NCI-H2227 (cell line): ENCODE measurements around the gene CD3D.

ENCODE experiments used
- DNase-seq: peaks from one replicate; lab custom pipeline; 2025; ENCODE audit not compliant: unreplicated experiment; lab: John Stamatoyannopoulos, UW

Gene CD3D

GRCh38 chr11:118342503-118343161, at the start of gene CD3D:
Gene CD3D, minus strand, starts transcription at chr11:118342705. Its CDS starts 98 bp downstream, at chr11:118342607.
- no peak for DNase-seq

- DNase-seq: no peak
These were observed 41.2 kb upstream of the CD3D start for GRCh38 chr11:118383657-118384056.

DNA sequence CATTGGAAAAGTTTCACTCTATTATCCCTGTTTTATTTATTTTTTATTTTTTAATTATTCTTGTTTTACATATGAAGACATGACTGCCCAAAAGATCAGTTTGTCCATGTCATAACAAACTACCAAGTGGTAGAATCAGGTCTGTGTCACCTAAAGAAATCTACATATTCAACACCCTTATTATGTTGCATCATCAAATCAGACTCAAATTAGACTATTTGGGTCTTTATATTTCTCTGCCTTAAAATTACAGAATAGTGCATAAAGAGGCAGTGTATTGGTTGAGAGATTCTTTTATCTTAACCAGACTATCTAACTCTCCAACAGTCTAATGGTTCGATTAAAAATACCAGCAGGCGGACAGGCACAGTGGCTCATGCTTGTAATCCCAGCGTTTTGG, 40.4 kb upstream of the CD3D start:
- no peak for DNase-seq

DNA sequence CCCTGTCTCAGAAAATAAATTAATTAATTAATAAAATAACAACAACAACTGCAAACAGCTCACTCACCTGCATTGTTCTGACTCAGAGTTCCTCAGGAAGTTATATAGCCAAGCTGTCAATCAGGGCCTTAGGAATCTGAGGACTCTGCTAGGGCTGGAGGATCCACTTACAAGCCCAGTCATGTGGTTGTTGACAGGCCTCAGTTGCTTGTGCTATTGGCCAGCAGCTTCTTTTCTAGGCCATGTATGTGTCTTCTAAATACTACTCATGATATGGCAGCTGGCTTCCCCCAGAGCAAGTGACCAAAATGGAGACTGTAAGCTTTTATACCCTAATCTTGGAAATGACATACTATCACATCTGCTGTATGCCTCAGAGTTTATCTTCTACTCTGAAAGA, 38.1 kb upstream of the CD3D start:
- no peak for DNase-seq

- no peak for DNase-seq
These were observed 37.0 kb upstream of the CD3D start for GRCh38 chr11:118379497-118379896.

DNA sequence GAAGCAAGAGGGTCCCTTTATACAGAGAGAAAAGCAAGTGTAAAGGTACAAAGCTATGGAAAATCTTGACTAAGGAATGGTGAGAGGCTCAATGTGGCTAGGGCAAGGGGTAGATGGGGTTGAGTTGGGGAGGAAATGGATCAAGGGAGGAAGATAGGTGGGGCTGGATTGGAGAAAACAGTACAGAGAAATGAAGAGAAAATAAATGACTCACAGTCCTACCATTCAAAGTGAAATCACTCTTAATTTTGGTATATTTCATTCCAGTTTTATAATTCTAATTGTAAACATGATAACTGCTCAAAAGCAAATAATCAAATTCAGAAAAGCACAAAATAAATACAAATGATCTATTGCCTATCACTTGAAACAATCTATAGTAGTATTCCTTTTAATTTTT, 33.5 kb upstream of the CD3D start:
- no peak for DNase-seq

GRCh38 chr11:118374729-118375128, 32.2 kb upstream of the CD3D start:
- no peak for DNase-seq

DNA sequence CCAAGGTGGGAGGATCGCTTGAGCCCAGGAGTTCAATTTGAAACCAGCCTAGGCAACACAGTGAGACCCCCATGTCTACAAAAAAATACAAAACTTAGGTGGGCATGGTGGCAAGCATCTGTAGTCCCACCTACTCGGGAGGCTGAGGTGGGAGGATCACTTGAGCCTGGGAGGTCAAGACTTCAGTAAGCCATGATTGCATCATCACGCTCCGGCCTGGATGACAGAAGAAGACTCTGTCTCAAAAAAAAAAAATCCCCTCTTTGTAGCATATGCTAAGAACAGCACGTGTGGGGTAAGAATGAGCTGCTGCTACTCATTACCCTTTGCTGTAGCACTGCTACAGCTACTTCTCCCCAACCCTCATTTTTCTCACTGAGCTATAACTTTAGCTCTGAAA, 31.4 kb upstream of the CD3D start:
- DNase-seq: no peak

DNA sequence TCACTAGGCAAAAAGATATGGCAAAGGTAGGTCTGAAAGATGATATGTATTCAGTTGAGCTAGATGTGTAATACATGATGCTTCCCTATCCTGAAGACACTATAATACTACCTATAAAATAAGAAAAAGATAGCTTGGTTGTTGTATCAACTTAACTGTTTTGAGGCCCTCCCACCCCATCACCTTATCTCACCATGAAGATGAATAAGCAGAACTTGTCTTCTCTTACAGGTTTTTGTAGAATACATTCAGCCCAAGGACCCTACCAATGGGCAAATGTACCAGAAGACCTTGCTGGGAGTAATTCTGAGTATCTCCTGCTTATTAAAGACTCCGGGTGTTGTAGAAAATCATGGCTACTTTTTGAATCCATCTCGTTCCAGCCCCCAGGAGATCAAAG, 30.8 kb upstream of the CD3D start:
- DNase-seq: no peak

DNA sequence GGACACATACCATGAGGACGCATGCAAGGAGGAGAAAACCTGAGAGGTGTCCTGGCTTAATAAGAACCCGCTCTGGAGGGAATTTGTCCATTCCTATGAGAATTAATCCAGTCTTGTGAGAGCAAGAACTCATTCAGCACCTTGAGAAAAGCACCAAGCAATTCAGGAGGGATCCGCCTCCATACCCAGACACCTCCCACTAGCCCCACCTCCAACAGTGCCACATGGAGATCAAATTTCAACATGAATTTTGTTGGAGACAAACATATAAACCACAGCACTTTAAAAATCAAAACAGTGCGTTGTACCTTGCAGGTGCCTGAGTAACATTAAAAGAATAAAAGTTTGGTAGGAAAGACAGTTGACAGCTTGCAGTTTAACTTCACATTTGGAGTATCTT, 28.3 kb upstream of the CD3D start:
- no peak for DNase-seq

DNA sequence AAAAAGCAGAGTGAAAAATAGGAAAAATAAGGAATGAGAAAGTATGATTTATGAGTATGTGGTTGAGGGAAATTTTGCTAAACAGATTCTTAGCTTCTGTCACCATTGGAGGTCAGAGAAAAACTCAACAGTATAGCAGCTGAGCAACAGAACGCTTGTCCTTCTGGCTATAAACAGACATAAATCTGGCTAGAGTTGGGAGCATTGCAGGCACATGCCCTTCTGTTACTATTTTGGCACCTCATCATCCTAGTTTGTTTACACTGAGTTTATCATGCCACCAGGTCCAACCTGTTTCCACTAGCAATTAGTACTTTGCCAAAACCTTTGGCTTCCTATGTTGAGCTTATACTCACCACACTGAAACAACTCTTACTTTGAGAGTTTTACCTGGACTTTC, 23.8 kb upstream of the CD3D start:
- DNase-seq: no peak

- DNase-seq: no peak
These were observed 22.6 kb upstream of the CD3D start for GRCh38 chr11:118364956-118365615.

DNA sequence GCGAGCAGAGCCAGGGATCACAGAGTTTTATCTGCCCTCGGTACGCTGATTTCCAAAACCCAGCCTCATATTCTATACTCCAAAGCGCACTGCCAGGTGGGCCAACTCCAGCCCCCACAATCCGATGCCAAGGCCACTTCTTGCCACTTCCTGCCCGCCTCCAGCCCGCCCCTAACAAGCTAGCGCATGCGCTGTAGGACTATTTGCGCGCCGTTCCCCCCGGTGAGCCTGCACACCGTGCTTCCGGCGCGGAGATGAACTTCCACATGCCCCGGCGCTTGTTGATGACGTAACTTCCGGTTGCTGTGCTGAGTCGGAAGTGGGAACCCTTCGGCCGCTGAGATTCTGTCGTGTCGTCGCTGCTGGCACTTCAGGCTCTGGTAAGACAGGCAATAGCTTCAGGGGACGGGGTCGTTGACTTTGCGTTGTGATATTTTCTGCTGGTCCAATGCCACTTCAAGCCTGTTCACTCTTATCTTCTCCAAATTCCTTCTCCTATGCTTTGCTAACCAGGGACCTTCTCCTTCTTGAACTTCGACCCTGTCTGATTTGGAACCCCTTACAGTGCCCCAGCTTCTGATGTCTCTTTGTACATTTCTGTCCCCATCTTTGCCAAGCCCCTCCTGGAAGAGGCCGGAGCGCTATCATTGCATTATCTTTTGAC, 16.9 kb upstream of the CD3D start, which contains the start of gene UBE4A:
UBE4A (plus strand) TSS at position 306 of the 664 bp plus-strand sequence. CDS start 5,481 bp downstream, outside the sequence.
- DNase-seq: peak; percentile 95

DNA sequence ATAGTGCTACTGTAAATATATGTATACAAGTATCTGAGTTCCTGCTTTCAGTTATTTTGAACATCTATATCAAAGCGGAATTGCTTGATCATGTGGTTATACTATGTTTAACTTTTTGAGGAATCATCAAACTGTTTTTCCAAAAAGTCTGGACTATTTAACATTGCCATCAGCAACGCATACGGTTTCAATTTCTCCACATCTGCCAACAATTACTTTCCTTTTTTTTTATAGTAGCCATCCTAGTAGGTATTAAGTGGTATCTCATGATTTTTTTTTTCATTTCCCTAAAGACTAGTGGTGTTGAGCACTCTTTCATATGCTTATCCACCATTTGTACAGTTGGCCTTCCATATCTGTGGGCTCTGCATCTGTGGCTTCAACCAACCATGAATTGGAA, 15.6 kb upstream of the CD3D start:
- DNase-seq: no peak

DNA sequence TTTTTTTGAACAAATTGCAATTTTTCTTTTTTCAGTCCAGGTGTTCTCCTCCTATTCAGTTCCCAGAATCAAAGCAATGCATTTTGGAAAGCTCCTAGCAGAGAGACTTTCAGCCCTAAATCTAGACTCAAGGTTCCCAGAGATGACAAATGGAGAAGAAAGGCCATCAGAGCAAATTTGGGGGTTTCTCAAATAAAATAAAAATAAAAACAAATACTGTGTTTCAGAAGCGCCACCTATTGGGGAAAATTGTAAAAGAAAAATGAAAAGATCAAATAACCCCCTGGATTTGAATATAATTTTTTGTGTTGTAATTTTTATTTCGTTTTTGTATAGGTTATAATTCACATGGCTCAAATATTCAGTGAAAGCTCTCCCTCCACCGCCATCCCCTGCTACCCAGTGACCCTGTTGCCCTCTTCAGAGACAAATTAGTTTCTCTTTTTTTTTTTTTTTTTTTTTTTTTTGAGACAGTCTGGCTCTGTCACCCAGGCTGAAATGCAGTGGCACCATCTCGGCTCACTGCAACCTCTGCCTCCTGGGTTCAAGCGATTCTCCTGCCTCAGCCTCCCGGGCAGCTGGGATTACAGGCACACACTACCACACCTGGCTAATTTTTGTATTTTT, 10.7 kb upstream of the CD3D start:
- DNase-seq: peak; percentile 12

DNA sequence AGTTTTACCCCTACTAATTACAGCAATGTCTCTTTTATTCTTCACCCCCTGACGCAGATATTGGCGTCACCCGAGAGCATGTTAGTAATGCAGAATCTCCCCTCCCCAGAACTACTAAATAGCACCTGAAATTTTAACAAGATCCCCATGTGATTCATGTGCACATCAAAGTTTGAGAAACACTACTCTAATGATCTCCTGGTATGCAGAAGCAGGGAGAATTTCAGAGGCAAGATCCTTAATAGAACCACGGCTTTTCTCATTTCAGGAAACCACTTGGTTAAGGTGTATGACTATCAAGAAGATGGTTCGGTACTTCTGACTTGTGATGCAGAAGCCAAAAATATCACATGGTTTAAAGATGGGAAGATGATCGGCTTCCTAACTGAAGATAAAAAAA, 7.0 kb upstream of the CD3D start:
- DNase-seq: no peak

- no peak for DNase-seq
These were observed 1.5 kb upstream of the CD3D start, which contains the start of gene CD3G for GRCh38 chr11:118343981-118344515. Gene CD3G, plus strand, starts transcription at chr11:118344344. Its CDS starts 80 bp downstream, at chr11:118344424.

DNA sequence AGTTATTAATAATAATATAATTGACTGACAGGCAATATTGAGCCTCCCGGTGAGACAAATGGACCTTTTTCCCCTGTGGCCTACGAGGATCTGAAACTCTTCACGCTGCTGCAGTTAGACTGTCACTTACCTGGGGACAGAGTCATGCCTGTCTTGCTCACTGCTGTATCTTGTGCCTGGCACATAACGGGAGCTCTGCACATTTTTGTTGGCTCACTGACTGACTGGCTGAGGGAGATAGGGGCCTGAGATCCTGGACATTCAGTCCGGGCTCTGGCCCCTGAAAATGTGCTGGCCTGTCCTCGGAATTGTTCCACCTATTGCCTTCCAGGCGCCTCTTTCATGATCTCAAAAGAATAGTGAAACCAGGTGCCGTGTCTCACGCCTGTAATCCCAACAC, 743 bp upstream of the CD3D start:
- DNase-seq: no peak

GRCh38 chr11:118341815-118342489, 553 bp downstream of the CD3D start:
- no peak for DNase-seq

- DNase-seq: no peak
These were observed 1.2 kb downstream of the CD3D start for GRCh38 chr11:118341261-118341660.

DNA sequence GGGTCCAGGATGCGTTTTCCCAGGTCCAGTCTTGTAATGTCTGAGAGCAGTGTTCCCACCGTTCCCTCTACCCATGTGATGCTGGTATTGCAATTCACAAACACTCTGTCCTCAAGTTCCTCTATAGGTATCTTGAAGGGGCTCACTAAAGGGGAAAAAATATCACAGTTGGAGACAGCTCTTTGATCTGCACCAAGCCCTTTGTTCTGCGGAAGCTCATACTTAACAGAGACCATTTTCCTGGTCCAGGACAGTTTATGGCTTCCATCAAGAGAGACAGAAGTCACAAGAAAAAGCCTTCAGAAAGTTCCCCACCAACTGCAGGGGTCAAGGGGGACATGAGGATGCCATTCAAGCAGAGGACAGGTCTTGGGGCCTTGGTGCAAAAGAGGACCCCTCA, 2.1 kb downstream of the CD3D start:
- DNase-seq: no peak
